H9 (cell line): ENCODE measurements around the gene CRYBA1. TPM values are rescaled to one million over a fixed set of nuclear protein-coding genes. Genes with fewer than 3 reads are reported as not detected.
"Not testable (repeated sequence)": the region's sequence is repeated elsewhere in the genome, so short reads cannot be mapped to it uniquely, and the experiment has no call there.

Experiments used
- DNase-seq: peaks from one replicate; pipeline ENCODE4 v3.0.0-alpha.2; 2017
- H2AFZ ChIP-seq: one replicate; pipeline ENCODE4 v1.6.1; 2013; ENCODE audit warnings: mild to moderate bottlenecking, low read length, control low read depth, moderate library complexity
- H2AK5ac ChIP-seq: 2 replicates; pipeline ENCODE4 v1.6.1; 2013; ENCODE audit warnings: low read length, control low read depth, mixed read lengths; ENCODE audit not compliant: insufficient read length
- H2BK120ac ChIP-seq: one replicate; pipeline ENCODE4 v1.6.1; 2013; ENCODE audit warnings: low read depth, mild to moderate bottlenecking, low read length, control low read depth, inconsistent platforms; ENCODE audit not compliant: poor library complexity, severe bottlenecking
- H2BK12ac ChIP-seq: 2 replicates; pipeline ENCODE4 v1.6.1; 2013; ENCODE audit warnings: low read length, control low read depth, mixed read lengths, low read depth; ENCODE audit not compliant: insufficient read length
- H2BK15ac ChIP-seq: 2 replicates; pipeline ENCODE4 v1.6.1; 2013; ENCODE audit warnings: low read depth, low read length, control low read depth
- H2BK20ac ChIP-seq: one replicate; pipeline ENCODE4 v1.6.1; 2013; ENCODE audit warnings: low read depth, mild to moderate bottlenecking, low read length, control low read depth, inconsistent platforms; ENCODE audit not compliant: poor library complexity, severe bottlenecking
- H2BK5ac ChIP-seq: 2 replicates; pipeline ENCODE4 v1.6.1; 2013; ENCODE audit warnings: low read length, control low read depth, mixed read lengths; ENCODE audit not compliant: insufficient read length
- H3K14ac ChIP-seq: 2 replicates; pipeline ENCODE4 v1.6.1; 2013; ENCODE audit warnings: low read length, control low read depth; ENCODE audit not compliant: insufficient read depth
- H3K18ac ChIP-seq: 2 replicates; pipeline ENCODE4 v1.6.1; 2013; ENCODE audit warnings: low read depth, mild to moderate bottlenecking, mixed read lengths, low read length, control low read depth; ENCODE audit not compliant: insufficient read length
- H3K23ac ChIP-seq: 2 replicates; pipeline ENCODE4 v1.6.1; 2013; ENCODE audit warnings: low read length, control low read depth, mixed read lengths, low read depth; ENCODE audit not compliant: insufficient read length
- H3K23me2 ChIP-seq: 2 replicates; pipeline ENCODE4 v1.6.1; 2013; ENCODE audit warnings: low read depth, mild to moderate bottlenecking, mixed read lengths, low read length, control low read depth; ENCODE audit not compliant: insufficient read length, poor library complexity, severe bottlenecking
- H3K27ac ChIP-seq: 2 replicates; pipeline ENCODE4 v1.5.1; 2013; ENCODE audit warnings: low read length, control low read depth, mixed read lengths, low read depth; ENCODE audit not compliant: insufficient read length
- H3K27me3 ChIP-seq: 2 replicates; pipeline ENCODE4 v1.6.1; 2013; ENCODE audit warnings: low read length, control low read depth, inconsistent platforms; ENCODE audit not compliant: insufficient read depth
- H3K4ac ChIP-seq: 2 replicates; pipeline ENCODE4 v1.6.1; 2013; ENCODE audit warnings: low read depth, mild to moderate bottlenecking, control low read depth, inconsistent platforms, low read length, moderate library complexity
- H3K4me1 ChIP-seq: 2 replicates; pipeline ENCODE4 v1.6.1; 2013; ENCODE audit warnings: low read length, control low read depth, inconsistent platforms; ENCODE audit not compliant: insufficient read depth
- H3K4me2 ChIP-seq: 2 replicates; pipeline ENCODE4 v1.6.1; 2013; ENCODE audit warnings: low read length, control low read depth, mixed read lengths; ENCODE audit not compliant: insufficient read length, insufficient read depth
- H3K56ac ChIP-seq: 2 replicates; pipeline ENCODE4 v1.6.1; 2013; ENCODE audit warnings: low read depth, mild to moderate bottlenecking, mixed read lengths, low read length, control low read depth; ENCODE audit not compliant: insufficient read length
- H3K79me1 ChIP-seq: 2 replicates; pipeline ENCODE4 v1.6.1; 2013; ENCODE audit warnings: low read depth, mild to moderate bottlenecking, moderate library complexity, low read length, control low read depth, inconsistent platforms; ENCODE audit not compliant: insufficient read depth, poor library complexity, severe bottlenecking
- H3K79me2 ChIP-seq: 2 replicates; pipeline ENCODE4 v1.6.1; 2013; ENCODE audit warnings: low read length, control low read depth, inconsistent platforms; ENCODE audit not compliant: insufficient read depth
- H3K9ac ChIP-seq: 2 replicates; pipeline ENCODE4 v1.6.1; 2013; ENCODE audit warnings: low read length, control low read depth, mixed read lengths; ENCODE audit not compliant: insufficient read length; ENCODE audit errors: extremely low read depth
- H3K9me3 ChIP-seq: one replicate; pipeline ENCODE4 v1.6.1; 2013; ENCODE audit warnings: low read depth, low read length, inconsistent platforms; ENCODE audit not compliant: control insufficient read depth
- H3T11ph ChIP-seq: one replicate; pipeline ENCODE4 v1.6.1; 2013; ENCODE audit warnings: mild to moderate bottlenecking, low read length, control low read depth, inconsistent platforms
- H4K20me1 ChIP-seq: one replicate; pipeline ENCODE4 v1.6.1; 2013; ENCODE audit not compliant: control insufficient read depth, insufficient read length, insufficient read depth
- H4K5ac ChIP-seq: 2 replicates; pipeline ENCODE4 v1.6.1; 2013; ENCODE audit warnings: low read depth, mild to moderate bottlenecking, mixed read lengths, low read length, control low read depth; ENCODE audit not compliant: insufficient read length
- H4K8ac ChIP-seq: replicated peaks from 2 replicates; pipeline ENCODE4 v1.6.1; 2013; ENCODE audit warnings: low read length, control low read depth, mixed read lengths, low read depth; ENCODE audit not compliant: insufficient read length
- H4K91ac ChIP-seq: 2 replicates; pipeline ENCODE4 v1.6.1; 2013; ENCODE audit warnings: low read depth, mild to moderate bottlenecking, moderate library complexity, mixed read lengths, low read length, control low read depth; ENCODE audit not compliant: insufficient read length
- H3K27ac Mint-ChIP-seq, 3 experiments: 2 replicates in 2 of 3; 3 replicates in 1 of 3; pipeline ENCODE4 v1.8.0; 2020 to 2021; ENCODE audit warnings: mixed read lengths in 3 of 3, mild to moderate bottlenecking in 1 of 3, moderate library complexity in 1 of 3
- H3K27me3 Mint-ChIP-seq: 2 replicates; pipeline ENCODE4 v1.8.0; 2021; ENCODE audit warnings: low read depth, mild to moderate bottlenecking, moderate library complexity, mixed read lengths
- H3K36me3 Mint-ChIP-seq, 3 experiments: 2 replicates in 2 of 3; 3 replicates in 1 of 3; pipeline ENCODE4 v1.8.0; 2020 to 2021; ENCODE audit warnings: low read depth in 3 of 3, mixed read lengths in 3 of 3; ENCODE audit not compliant: insufficient read depth in 1 of 3
- H3K4me1 Mint-ChIP-seq, 2 experiments: 2 replicates each; pipeline ENCODE4 v1.8.0; 2020; ENCODE audit warnings: mixed read lengths in 2 of 2
- H3K4me3 Mint-ChIP-seq, 2 experiments: 2 replicates in 1 of 2; 3 replicates in 1 of 2; pipeline ENCODE4 v1.8.0; 2020 to 2021; ENCODE audit warnings: mild to moderate bottlenecking in 2 of 2, mixed read lengths in 2 of 2, moderate library complexity in 1 of 2
- H3K9me3 Mint-ChIP-seq, 2 experiments: 2 replicates in 1 of 2; 3 replicates in 1 of 2; pipeline ENCODE4 v1.8.0; 2020; ENCODE audit warnings: mild to moderate bottlenecking in 2 of 2, mixed read lengths in 2 of 2, moderate library complexity in 1 of 2
- CTCF ChIP-seq: fragments of 200-600 bp; sonication (generic); conservative IDR thresholded peaks from 3 replicates; pipeline ENCODE4 v1.8.0; 2021; ENCODE audit warnings: antibody characterized with exemption, mild to moderate bottlenecking
- WGBS: extraction: QIAGEN DNeasy Blood & Tissue Kit; methylation state at CpG from one replicate; pipeline ENCODE4 v1.1.7; 2013; ENCODE audit warnings: missing lambda C conversion rate, low lambda C conversion rate, mixed read lengths; ENCODE audit not compliant: insufficient read length; ENCODE audit errors: extremely low coverage; 5-methylcytosine and 5-hydroxymethylcytosine counted together
- total RNA-seq: library from RNA; stranded (reverse); gene quantifications from 2 replicates; pipeline ENCODE4 v1.2.1, GENCODE V29; 2021

The CRYBA1 gene
- total RNA-seq, 1 experiment from 2014 or later, result not detected

GRCh38 chr17:29219378-29220047 lies 27.1 kb upstream of the CRYBA1 start:
- Mint-ChIP-seq H3K36me3 (no peaks in the 10 kb centered on the region; a peak in 2 of 7 replicates), H3K4me1 (peaks cover 6 to 8% of the 10 kb centered on the region in 2 experiments), H3K27me3 (no peaks in the 10 kb centered on the region), H3K9me3 (no peaks in the 10 kb centered on the region), H3K4me3 (no peak overlapping the region), H3K27ac (no peak overlapping the region)
- Histone ChIP-seq H3K18ac (no peak overlapping the region), H4K5ac (no peak overlapping the region), H2BK5ac (no peak overlapping the region), H3K23ac (no peak overlapping the region), H3K79me1 (no peaks in the 10 kb centered on the region), H3K27ac (no peak overlapping the region), H2BK12ac (no peak overlapping the region), H3K9me3 (no peaks in the 10 kb centered on the region), H4K20me1 (no peaks in the 10 kb centered on the region), H4K8ac (no peak overlapping the region), H2BK120ac (no peak overlapping the region), H3K79me2 (no peaks in the 10 kb centered on the region), H3K27me3 (no peaks in the 10 kb centered on the region), H3K14ac (no peak overlapping the region), H2BK15ac (no peak overlapping the region), H3K23me2 (no peaks in the 10 kb centered on the region), H3K9ac (no peak overlapping the region), H3K4ac (no peak overlapping the region), H3K4me1 (no peaks in the 10 kb centered on the region), H4K91ac (no peak overlapping the region), H2AK5ac (no peak overlapping the region), H3K56ac (no peak overlapping the region), H2AFZ (no peak overlapping the region), H3T11ph (no peak overlapping the region), H3K4me2 (no peak overlapping the region), H2BK20ac (no peak overlapping the region)
- WGBS, result no CpG with 5 or more reads among the region's 14 CpGs
- peak; percentile 96 for TF ChIP-seq CTCF
- peak; percentile 89 for DNase-seq

- H3K14ac ChIP-seq, H3K23me2 ChIP-seq, H4K20me1 ChIP-seq, H4K91ac ChIP-seq, H4K8ac ChIP-seq, H3K79me2 ChIP-seq, H3K9ac ChIP-seq, H3K23ac ChIP-seq, H3K4me2 ChIP-seq, H3K27ac ChIP-seq, H4K5ac ChIP-seq, H3K27me3 ChIP-seq, H3K56ac ChIP-seq, H3K27ac Mint-ChIP-seq, H2BK5ac ChIP-seq, H3K4me1 Mint-ChIP-seq, H2BK15ac ChIP-seq, H3T11ph ChIP-seq, H3K27me3 Mint-ChIP-seq, H2BK20ac ChIP-seq, H3K4ac ChIP-seq, H2BK12ac ChIP-seq, H3K9me3 ChIP-seq, H2AK5ac ChIP-seq, H2BK120ac ChIP-seq, DNase-seq, H3K4me1 ChIP-seq, H3K4me3 Mint-ChIP-seq, H3K9me3 Mint-ChIP-seq, H3K36me3 Mint-ChIP-seq, H3K79me1 ChIP-seq, H3K18ac ChIP-seq, H2AFZ ChIP-seq: not testable (repeated sequence)
- no CpG with 5 or more reads among the region's 11 CpGs for WGBS
Observed at GRCh38 chr17:29221338-29221737, 25.3 kb upstream of the CRYBA1 start.
